ENCODE measurements around the gene WWOX.

WWOX gene

DNA sequence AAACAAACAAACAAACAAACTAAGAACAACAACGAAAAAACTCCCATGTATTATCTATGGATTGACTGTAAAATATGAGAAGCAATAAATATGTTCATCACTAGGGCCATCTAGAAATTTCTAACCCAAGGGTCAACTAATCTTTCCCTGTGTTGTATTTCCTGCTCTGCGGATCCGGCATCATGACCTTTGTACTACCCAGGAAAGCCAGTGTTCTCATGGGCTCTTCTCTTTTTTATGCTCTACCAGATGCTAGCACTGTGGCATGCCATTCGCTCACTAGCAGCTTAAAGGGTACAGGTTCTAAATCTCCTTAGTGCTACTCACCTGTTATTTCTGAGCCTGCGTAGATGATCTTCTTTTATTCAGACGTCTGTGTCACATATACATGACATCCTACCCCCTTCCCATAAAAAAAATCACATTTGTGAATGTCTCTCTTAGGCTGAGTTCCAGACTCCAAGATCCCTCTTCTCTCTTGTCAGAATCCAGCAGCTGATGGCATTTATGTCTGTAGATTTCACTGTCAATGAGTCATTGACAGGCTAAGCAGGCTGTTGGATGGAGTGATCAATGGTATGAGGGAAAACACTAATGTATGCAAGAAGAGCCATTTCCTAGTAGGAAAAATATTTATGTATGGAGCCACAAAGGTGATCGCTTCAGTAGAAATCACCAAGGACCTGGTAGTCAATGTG is 100.0 kb downstream of the WWOX start:
- DNase-seq = no peak

DNA sequence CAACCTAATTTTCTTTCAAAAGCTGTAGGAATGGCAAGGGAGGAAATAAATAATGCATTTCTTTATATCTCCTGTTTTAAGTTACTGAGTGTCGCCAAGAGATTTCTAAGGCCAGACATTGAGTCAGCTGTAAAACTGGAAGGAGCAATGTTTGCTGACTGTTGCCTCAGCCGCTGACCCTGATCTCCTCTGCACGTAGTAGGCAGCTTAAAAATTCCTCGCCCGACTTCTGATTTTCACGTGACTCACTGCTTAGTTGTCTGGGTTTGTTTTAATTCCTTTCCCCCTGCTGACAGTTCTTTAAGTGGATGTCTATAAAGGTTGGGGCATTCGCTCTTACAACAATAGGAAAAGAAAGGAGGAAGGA is 100.6 kb downstream of the WWOX start:
- DNase-seq = no peak

DNA sequence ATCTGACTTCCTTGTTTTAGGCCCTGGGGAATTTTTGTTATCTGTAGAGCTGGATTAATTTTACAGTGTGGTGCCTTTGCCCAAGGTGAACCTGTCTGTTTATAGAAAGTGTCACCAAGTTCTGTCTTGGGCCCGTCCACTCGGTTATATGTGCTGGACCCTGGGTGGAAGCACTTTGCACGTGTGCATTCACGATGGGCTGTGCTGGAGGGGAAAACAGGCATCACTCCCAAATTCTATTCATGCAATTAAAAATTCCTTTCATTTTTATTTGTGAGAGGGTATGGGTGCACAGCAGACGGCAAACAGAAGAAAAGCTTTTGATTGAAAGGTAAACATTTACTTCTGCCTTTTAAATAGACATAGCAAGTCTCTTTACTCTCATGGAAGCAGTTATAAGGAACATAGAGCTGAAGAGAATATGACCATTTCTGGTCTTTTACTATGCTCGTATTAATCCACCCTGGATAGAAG is 101.2 kb downstream of the WWOX start:
- DNase-seq = no peak

DNA sequence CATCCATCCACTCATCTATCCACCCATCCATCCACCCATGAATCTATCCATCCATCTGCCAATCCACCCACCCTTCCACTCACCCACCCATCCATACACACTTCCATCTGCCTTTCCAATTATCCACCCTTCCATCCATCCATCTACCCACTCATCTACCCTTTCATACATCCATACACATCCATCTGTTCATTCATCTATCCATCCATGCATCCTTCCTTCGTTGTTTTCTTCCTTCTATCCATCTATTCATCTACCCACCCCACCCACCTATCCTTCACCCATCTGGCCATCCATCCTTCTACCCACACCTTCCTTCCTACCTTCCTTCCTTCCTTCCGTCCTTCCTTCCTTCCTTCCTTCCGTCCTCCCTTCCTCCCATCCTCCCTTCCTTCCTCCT is 106.1 kb downstream of the WWOX start:
- no peak for DNase-seq

DNA sequence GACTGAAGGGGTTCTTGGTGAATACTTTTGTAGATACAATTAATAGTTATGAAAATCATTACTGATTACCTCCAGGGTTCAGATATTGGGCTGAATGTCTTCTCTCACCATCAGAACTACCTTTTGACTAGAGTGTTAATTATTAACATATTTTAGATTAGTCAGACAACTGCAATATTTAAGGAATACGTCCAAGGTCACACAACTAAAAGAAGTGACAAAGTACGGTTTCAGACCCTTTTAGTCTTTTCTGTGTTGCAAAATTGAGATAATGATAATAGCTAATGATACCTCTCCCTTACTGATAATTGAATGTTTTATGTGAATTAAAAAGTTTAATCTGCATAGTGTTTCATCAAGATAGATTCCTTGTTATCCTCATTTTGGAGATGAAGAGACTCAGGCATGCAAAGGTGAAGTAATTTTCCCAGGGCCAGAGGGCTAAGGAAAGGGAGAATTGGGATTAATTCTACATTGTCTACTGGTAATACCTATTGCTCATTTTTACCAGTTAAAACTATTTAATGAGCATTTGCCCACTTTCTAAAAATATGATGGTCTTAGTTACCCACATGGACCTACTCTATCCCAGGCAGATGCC is 107.3 kb downstream of the WWOX start:
- DNase-seq = no peak

DNA sequence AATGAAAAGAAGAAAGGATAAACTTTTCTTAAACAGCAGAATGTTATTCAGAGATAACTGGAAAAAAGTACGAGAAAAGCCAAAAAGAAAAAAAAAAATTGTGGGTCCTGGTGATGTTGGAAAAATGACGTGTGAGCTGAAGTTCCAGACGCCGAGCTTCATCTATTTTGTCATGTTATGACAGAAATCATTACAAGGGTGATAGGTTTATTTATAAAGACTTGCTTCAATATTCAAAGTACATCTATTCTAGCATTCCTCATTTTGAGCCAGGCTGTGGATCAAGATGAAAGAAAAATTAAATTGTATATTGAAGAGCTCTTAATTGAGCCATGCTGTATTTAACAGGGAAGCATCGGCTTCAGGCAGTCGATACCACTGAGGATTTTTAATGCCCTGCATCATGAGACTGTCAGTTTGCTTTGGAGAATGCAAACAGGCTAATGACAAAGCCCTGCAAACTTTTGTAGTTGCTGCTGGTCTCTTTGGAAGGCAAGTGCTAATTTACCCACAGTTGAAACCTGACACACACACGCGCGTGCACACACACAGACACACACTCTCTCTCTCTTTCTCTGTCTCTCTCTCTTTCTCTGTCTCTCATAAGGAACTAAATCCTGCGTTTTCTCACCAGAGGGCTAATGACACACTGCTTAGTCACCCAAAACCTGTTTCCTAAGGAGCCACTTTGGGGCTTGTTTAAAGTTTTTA is 110.7 kb downstream of the WWOX start:
- no peak for DNase-seq

DNA sequence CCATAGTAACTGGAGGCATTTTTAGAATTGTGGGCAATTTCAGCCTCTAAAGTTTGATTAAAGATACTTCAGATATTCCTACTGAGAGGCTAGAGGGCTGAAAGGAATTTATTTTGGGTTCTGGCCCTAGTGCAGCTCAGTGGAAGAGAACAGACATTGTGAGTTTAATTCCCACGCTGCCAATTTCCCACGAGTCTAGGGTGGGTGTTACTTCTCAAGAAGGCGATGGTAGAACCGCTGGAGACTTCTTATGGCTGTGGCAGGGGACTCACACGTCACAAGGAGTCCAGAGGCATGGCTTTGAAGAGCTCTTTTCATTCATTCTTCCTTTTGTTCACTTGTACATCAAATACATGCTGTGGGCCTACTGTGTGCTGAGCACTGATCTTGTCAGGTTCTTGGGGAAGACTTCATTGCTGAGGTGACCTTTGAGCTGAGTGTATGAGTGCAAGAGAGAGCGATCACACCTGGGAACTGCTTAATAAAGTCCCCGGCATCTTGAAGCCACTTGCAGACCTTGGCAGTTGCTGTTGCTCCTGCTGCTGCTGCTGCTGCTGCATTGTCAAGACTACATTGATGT is 111.7 kb downstream of the WWOX start:
- DNase-seq = no peak

DNA sequence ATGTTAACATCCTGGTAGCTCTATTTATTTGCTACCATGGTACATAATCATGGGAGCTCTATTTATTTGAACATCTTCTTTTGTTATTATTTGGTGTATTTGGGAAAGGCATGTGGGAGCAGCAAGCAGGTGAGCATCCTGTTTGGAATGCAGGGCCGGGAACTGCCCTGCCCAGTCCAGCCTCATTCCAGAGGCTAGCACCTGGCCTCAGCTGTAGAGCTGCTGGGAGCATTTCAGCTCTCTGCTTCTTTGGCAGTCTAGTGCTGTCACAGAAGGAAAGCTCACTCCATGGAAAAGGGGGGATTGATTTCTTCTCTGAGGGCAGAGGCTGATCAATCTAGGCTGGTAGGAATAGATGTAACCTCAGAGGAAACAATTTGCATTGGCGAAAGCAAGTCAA is 112.5 kb downstream of the WWOX start:
- no peak for DNase-seq

DNA sequence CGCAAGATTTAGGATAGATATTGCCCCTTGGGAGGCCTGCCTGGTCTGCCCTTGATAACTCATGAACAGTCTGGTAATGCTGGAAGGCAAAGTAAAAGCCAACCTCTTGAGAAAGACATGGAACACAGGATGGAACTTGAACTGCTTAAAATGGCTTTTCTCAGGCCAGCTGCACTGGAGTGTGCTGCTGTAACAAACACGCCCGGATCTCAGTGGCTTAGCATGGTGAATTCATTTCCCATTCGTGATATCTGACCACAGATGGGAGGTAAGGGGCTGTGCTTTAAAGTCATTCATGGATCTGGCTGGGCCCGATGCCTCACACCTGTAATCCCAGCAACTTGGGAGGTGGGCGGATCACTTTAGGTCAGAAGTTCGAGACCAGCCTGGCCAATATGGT is 113.2 kb downstream of the WWOX start:
- DNase-seq = no peak

DNA sequence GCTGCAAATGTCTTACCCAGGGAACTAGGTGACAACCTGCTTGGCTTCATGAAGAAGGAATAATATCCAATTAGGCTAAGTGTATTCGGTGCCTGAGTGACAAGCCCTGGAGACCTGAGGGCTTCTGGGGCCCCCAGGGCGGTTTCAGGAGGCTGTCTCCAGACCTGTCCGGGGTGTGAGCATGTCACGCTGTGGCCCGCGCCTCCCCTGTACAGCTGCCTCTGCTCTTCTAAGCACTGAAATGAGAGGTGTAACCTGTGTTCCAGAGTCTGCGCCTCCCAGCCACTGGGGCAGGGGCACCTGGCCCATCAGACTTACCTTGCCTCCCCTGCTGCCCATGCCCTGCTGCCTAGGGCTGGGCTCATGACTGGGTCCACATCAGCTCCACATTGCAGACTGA is 114.3 kb downstream of the WWOX start:
- no peak for DNase-seq

DNA sequence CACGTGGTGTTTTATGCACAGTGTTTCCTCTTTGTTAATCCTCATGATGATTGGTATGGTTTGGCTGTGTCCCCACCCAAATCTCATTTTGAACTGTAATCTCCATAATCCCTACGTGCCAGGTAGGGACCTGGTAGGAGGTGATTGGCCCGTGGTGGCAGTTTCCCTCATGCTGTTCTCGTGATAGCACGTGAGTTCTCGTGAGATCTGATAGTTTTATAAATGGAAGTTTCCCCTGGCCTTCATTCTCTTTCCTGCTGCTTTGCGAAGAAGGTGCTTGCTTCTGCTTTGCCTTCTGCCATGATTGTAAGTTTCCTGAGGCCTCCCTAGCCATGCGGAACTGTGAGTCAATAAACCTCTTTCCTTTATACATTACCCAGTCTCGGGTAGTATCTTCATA is 115.8 kb downstream of the WWOX start:
- DNase-seq = no peak

DNA sequence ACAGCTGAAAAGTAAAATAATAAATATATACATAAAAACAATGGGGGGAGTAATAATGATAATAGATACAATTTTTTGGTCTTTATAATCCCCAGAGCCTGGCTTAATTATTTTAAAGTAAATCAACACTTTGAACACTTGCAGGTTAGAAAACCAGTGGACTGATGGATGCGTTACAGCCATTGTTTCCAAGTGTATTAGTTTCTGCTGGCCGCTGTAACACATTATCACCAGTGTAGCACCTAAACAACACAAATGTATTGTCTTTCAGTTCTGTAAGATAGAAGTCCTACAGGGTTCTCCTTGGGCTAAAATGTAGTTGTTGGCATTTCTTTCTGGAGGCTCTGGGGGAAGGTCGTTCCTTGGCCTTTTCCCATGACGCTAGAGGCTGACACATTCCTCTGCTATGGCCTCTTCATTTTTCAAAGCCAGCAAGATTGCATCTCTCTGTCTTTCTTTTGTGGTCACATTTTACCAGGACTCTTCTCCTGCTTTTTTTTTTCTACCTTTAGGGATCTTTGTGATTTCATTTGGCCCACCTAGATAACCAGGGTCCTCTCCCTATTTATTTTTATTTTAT is 116.8 kb downstream of the WWOX start:
- DNase-seq = no peak

DNA sequence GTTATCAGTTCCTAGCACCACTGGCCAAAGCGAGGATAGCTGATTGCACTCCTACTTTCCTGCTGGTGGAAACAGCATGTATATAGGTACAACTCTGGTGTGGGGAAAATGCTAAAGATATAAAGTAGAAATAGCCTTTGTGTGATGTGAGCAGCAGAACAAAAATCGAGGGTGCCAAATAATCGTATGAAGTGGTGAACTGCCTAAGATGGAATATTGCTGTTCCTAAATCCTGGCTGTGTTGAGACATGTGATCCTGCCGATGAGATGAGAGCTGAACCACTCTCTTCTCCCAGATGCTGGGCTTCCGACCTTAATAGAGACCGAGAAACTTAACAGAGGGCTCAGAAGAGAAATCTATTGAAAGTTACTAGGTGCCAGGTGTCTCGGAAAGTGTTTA is 117.8 kb downstream of the WWOX start:
- no peak for DNase-seq

DNA sequence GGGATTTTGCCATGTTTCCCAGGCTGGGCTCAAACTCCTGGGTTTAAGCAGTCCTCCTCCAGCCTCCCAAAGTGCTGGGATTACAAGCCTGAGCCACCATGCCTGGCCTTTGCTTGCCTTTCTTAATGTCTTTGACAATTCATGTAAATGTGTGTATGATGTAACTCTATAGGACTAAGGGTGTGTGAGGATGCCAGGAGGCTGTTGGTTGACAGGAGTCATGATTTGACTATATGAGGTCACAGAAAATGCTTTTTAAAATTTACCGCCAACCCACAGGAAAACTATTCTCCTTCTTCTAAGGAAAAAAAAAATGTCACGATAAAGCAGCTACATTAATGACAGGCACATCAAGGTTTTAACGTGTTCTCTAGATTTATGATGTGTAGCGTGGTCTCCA is 118.8 kb downstream of the WWOX start:
- no peak for DNase-seq

DNA sequence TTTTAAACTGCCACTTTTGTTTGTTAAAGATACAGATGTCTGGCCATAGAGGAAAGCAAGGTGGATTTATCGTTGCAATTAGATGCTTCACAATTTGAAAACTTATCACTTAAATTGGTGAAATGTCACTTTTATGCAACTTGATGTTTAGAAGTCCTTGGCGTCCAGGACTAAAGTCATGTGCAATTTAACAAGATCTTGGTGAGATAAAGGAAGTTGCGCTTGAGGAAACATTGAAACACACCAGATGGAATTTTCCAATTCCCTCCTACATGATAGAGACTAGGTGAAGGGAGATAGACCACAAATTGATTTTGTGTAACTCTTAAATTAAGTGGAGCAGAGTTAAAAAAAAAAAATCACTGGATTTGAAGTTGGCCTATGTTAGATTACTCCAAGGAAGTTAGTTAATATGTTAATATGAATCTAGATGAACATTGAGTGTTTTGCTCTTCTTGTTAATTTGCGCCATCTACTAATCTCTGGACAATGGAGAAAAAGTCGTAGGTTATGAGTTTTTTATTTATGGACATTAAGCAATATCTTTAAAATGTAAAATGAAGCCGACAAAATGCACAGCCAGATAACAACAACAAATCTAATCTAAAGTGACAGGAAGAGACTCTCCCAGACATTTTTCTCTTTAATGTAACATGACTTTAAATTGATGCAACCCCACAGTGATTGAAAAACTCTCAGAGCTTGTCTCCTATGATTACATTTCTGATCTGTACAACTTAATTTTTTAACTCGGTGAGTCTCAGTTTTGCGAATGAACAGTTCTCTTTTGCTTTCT is 119.6 kb downstream of the WWOX start:
- no peak for DNase-seq

DNA sequence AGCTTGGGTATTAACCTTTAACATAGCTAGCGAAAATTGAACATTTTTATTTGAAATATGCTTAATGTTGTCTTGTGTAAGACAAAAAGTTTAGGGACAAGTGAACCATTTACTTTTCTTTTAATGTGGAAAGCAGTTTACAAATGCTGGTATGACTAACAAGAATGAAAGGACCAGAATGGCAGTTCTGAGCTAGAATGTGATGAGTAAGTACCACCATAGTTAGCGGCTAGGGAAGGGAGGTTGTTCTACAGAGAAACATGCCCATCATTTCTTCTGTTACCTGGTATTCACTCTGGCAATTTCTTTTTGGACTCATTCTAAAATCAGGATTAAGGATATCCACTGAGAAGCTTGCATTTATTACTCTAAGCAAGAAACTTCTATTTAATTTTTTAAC is 121.1 kb downstream of the WWOX start:
- no peak for DNase-seq

DNA sequence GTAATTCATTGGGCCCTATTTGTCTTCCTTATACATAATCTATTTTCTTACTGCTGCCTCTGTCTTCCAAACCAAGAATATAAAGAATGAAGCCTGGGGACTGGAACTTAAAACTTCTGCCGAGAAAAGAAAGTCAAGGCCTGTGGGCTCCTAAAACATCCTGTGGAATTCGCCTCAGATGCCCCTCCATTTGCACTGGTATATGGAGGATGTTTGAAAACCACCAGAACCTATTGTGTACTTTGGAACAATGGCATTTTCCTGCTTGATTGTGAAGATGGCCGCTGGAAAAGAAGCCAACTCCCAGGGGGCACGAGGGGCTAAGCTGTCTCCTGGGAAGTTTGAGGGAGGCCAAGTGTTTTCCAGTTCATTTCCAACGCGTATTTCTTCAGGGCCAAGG is 122.4 kb downstream of the WWOX start:
- no peak for DNase-seq

DNA sequence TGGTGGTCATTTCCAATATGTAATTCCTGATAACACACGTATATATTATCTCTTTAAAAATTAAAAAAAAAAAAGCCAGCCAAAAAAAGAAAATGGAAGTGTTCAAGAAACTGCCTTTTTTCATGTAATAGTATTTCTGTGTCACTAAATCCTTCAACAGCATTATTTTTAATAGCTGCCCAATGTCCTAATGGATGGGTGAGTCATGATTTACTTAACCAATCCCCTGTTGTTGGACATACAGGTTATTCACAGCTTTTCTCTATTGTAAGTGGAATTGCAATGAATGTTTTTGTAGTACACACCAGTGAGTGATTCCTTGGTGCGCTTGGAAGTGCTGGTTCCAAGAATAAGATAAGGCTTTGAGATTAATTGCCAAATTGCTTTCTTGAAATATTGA is 124.9 kb downstream of the WWOX start:
- no peak for DNase-seq

DNA sequence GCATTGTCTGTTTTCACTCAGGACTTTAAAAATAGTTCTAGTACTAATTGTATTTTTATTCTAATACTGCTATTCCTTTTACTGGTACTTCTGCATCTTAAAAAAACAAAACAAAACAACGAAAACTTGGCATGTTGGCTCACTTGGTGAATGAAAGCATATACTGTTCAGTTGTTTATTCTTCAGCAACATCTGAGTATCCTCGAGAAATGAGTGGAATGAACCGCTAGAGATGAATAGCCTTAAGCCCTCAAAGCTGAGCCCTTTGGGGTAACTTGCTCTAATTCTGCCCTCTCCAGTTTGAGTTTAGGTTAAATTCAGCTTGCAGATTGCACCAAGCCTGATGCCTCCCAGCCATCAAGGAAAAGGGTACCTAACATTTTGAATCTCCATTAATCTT is 126.5 kb downstream of the WWOX start:
- no peak for DNase-seq

DNA sequence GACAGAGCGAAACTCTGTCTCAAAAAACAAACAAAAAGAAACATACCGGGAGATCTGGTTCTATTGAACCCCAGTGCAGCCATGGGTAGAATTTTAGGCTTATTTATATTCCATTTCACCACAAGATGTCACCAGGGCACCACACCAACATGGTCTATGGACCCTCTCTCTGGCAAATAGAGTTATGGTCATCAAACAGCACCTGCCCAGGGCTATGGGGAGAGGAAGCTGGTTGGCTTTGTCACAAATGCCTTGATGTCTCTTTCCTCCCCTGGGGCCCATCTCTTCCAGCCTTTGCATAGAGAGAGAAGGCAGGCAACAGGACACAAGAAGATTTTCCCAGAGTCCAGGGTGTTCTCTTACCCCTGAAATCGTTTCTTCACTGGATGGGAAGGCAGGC is 128.4 kb downstream of the WWOX start:
- no peak for DNase-seq

DNA sequence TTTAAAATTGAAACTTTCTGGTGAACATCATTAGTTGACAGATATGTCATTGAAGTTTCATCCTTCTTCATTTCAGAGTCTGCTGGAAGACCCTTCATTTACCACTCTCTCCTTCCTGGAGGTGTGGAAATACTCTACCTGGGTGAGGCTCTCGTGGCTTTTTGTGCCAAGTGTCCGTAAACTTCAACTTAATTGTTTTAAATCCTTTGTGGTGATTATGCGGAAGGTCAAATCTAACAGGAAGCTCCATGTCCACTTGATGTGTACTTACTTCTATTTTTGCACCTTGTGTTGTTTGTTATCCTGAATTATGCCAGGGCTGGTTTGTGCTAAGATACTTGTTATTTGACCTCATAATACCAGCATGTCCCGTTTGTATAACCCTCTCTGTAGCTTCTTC is 129.2 kb downstream of the WWOX start:
- DNase-seq = no peak

DNA sequence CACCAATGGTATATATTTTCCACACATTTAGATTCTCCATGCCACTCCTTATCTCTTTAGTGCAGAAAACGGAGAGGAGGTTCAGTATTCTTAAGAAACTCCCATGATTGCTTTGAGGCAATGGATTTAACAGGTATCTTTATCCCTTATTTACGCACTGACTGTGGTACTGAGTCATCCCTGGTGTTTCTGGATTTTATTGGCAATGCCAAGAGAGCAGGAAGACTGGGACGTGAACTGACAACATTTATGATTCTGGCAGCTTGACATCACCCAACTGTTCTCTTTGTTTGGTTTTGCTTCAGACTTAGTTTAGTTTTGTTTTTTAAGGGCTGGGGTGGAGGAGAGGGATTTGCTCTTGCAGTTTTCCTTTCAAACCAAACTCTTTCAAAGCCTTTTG is 131.4 kb downstream of the WWOX start:
- no peak for DNase-seq
